ENCODE measurements around the gene CCL15. TPM values are rescaled to one million over a fixed set of nuclear protein-coding genes. Genes with fewer than 3 reads are reported as not detected.

CCL15 gene
- total and polyA plus RNA-seq, 2 donors (not counting 3 experiments of a cell fraction or from before 2014, with no cell fraction given) = not detected

GRCh38 chr17:35953720-35954119 lies 47.6 kb downstream of the CCL15 start:
- POLR2A ChIA-PET = no interaction called here
- CTCF ChIA-PET = no interaction called here
- Histone ChIP-seq H3K4me2 (ENCODE audit: insufficient read depth, low read length) (no peak overlapping the region), H3K27me3 (ENCODE audit: control insufficient read depth in 2 of 2, insufficient read depth in 2 of 2, low read length in 2 of 2) (peaks cover 2 to 5% of the 10 kb centered on the region in 2 experiments), H2AFZ (ENCODE audit: low read depth, low read length) (no peak overlapping the region), H4K20me1 (replicated peaks; ENCODE audit: control insufficient read depth, extremely low read depth, insufficient read depth, low read length) (no peaks in the 10 kb centered on the region), H3K9me3 (replicated peaks; ENCODE audit: control insufficient read depth, insufficient read depth, low read length) (no peaks in the 10 kb centered on the region), H3K27ac (ENCODE audit: insufficient read depth, low read depth, low read length) (no peak overlapping the region), H3K9me1 (replicated peaks; ENCODE audit: control insufficient read depth, extremely low read depth, insufficient read depth, low read length) (no peaks in the 10 kb centered on the region), H3K36me3 (ENCODE audit: control insufficient read depth in 2 of 2, extremely low read depth in 1 of 2, insufficient read depth in 2 of 2, low read length in 2 of 2) (no peaks in the 10 kb centered on the region), H3K9ac (replicated peaks; ENCODE audit: extremely low read depth, insufficient read depth, low read length) (no peak overlapping the region), H3K4me3 (replicated peaks in 1 of 3; ENCODE audit: insufficient read depth in 1 of 3, low read depth in 1 of 3, low read length in 3 of 3) (no peak overlapping the region), H3K4me1 (ENCODE audit: control insufficient read depth, extremely low read depth, insufficient read depth, low read length) (no peaks in the 10 kb centered on the region), H3K79me2 (ENCODE audit: control insufficient read depth, insufficient read depth, low read length) (no peaks in the 10 kb centered on the region)
- intact Hi-C loops (cut with micrococcal nuclease) (no loop called here), dilution Hi-C loops (cut with MboI; ENCODE audit: extremely low pct_ligation_motif_present, low sequenced_read_pairs) (no loop called here)
- TF ChIP-seq MAX (IDR thresholded peaks at IDR 0.05; ENCODE audit: insufficient read depth, insufficient read length) (no peak), EZH2 (IDR thresholded peaks at IDR 0.05; ENCODE audit: borderline replicate concordance, low read depth, low read length, severe bottlenecking) (no peak), FOS (IDR thresholded peaks at IDR 0.05; ENCODE audit: borderline replicate concordance, insufficient read depth, low read length) (no peak), MYC (IDR thresholded peaks at IDR 0.05; ENCODE audit: low read depth, low read length) (no peak), POLR2AphosphoS5 (IDR thresholded peaks at IDR 0.05; ENCODE audit: insufficient read depth, low read depth, low read length) (no peak), GATA2 (IDR thresholded peaks at IDR 0.05; ENCODE audit: insufficient read depth, insufficient read length, low read depth, low read length) (no peak), JUN (IDR thresholded peaks at IDR 0.05; ENCODE audit: borderline replicate concordance, insufficient read depth, insufficient read length, low read depth) (no peak), CTCF (IDR thresholded peaks at IDR 0.05; ENCODE audit: extremely low read depth in 1 of 2, insufficient read depth in 1 of 2, low read depth in 1 of 2, low read length in 2 of 2) (no peak), POLR2A (IDR thresholded peaks at IDR 0.05; ENCODE audit: low read depth, low read length) (no peak)
- FAIRE-seq = no peak
- no TSS peak for BruUV-seq (replicated peaks)
- DNase-seq (ENCODE audit: low read depth, low spot score) = no peak

Measured in endothelial cell of umbilical vein (primary cell).